HG02623 (cell line): ENCODE data around the gene KHK.

Experiments
- ATAC-seq: cut with Tn5 transposase; IDR thresholded peaks from one replicate; pipeline ENCODE4 v1.9.1; 2021; ENCODE audit warnings: moderate library complexity; ENCODE audit not compliant: unreplicated experiment

KHK gene

DNA sequence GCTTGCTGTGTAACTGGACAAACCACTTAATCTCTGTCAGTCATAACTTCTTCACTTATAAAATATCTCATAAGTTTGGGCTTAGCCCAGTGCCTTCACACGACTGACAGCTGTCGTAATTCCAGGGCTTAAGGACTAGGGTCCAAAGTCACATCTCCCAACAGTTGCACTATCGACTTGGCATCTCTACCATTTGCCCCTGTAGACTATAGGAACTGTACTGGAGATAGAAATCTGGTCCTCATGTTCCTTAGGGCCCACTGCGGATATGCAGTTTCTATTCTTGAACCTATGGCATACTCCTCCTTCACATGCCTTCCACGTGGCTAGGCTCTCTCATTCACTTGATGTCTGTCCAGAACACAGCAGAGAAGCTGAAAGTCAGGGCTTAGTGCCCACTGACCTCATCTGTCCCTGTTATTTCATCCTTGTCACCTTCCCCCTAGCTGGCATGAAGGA lies 39.7 kb downstream of the KHK start:
- no peak for ATAC-seq

DNA sequence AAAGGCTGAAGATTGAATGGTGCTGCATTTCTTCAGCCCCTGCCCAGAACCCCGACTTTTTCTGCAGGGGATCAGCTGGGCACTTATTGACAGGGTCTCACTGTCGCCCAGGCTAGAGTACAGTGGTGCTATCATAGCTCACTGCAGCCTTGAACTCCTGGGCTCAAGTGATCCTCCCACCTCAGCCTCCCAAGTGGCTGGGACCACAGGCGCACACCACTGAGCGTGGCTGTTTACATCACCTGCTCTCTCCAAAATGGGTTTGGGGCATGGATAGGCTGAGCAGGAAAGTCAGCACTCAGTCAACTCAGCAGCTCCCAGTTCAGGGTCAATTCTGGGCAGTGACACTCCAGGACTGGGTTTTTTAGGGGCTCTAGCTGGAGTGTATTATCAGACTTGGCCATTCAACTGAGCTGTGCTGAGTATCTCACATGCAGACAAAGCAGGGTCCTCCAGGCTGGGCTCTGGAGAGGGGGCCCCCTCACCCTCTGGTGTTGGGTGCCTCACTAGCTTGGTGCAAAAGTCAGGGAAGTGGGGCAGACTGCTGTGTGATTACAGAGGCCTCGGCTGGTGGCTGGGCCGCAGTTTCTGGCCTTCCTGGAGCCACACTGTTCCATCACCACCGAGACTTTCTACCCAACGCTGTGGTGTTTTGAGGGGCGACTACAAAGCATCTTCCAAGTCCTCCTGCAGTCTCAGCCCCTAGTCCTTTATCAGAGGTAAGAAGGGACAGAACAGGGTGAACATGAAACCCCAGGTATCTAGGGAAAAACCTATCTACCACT lies 41.5 kb downstream of the KHK start:
- ATAC-seq, result no peak

- ATAC-seq, result no peak
Observed at GRCh38 chr2:27128668-27129571, 42.3 kb downstream of the KHK start.

DNA sequence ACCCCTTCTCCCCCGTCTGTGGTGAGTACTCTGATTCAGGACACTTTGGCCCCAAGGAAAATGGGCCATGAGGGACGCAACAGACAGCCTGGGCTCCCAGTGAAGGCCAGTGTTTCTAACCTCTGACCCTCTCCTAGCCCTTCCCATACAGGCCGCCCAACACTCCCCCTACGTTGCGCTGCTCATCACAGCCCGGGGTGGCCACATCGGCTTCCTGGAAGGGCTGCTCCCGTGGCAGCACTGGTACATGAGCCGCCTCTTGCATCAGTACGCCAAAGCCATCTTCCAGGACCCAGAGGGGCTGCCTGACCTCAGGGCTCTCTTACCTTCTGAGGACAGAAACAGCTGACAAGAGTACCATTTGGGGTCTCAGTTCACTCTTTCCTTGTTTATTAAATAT lies 43.8 kb downstream of the KHK start:
- no peak for ATAC-seq

DNA sequence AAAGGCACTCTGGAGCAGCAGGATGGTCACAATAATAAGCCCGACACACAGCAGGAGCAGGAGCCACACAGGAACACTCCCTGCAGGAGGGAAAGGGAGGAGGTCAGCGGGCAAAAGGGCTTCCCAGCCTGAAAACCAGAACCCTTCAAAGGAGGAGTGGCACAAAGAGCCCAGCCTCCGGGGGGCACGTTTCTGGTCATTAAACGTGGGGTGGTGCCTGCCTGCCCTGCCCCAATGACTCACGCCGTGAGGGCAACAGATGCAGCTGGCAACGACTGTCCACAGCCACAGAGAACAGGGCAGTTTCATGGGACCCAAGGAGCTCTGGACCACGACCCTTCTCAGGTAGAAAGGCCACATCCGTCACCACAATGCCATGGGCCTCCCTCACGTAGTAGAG lies 44.9 kb downstream of the KHK start:
- ATAC-seq, result no peak

GRCh38 chr2:27133195-27133875 lies 46.8 kb downstream of the KHK start:
- ATAC-seq, result no peak

DNA sequence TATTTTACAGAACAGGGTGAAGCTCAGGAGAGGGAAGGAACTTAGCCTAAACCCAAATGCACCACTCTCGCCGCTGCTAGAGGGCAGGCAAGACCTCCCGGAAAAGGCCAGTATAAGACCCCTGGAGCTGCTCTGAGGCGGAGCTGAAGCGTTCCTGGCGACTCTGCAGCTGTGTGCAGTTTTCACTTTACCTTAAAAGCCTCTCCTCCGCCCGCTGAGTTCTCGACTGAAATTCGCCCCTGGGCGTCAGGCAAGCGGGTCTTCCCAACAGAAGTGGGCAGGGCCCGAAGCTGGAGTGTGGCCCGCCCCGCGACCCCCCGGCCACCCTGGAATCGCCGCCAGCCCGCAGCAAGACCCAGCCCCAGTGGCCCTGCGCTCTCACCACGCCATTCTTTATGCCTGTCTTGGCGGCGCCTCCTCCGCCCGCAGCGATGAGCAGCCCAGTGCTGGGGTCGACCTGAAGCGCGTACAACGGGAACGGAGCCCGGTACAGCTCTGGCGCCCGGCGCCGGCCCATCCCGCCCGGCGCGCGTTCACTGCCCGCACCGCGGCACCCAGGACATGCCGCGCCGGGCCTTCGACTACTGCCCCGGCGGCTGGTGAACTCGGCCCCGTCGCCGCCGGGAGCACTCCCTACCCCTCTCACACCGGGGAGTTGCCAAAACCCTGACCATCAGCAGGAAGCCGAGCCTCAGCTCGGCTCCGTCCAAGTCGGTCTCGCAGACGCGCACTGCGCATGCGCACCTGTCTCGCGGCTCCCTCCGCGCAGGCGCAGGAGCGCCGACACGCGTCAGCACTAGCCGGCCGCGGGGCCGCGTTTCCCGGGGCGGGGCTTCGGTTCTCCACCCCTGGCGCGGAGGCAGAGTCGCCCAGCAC lies 47.6 kb downstream of the KHK start, which contains the start of gene PREB:
Gene PREB (minus strand): TSS at position 732 of the 876 bp plus-strand sequence. CDS start 215 bp downstream, at position 517.
- ATAC-seq, result peak; percentile 86

- no peak for ATAC-seq
Observed at GRCh38 chr2:27134781-27135477, 48.4 kb downstream of the KHK start.

DNA sequence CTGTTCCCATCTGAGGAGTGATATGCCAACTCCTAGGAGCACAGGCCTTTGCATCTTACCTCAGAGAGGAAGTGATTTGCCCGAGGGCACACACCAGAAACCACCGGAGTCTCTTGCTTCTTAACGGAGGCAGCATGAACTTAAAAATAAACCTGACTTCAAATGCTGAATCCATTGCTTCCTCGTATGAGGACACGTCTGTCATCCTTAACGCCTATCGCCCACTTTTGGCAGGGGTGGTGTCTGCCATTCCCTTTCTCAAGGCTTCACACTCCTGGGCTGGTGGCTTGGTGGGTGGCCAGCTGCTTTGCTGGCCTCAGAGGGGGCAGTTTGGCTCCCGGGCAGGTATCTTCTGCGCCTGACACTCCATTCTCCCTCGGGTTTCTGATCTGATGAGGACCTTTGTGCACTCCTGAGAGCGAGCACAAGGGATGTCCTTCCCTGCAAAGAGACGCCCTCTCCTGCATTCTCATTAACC lies 48.9 kb downstream of the KHK start:
- ATAC-seq, result no peak

DNA sequence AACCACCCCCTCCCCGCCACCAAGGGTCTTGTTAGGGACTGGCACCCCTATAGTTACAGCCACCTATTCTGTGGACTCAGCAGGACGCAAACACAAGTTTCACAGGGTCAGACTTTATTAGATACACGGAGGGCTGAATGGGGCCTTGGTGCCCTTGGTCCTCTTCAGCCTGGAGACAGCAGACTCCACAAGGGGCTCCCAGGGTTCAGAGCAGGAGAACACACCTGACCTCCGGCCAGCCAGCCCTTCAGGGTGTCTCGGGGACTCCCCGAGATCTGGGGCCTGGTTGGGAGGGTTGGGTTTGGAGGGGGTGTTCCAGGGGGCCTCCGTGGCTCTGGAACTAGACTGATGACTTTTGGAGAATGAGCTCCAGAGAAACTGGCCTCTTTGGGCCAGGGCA lies 50.2 kb downstream of the KHK start:
- no peak for ATAC-seq

DNA sequence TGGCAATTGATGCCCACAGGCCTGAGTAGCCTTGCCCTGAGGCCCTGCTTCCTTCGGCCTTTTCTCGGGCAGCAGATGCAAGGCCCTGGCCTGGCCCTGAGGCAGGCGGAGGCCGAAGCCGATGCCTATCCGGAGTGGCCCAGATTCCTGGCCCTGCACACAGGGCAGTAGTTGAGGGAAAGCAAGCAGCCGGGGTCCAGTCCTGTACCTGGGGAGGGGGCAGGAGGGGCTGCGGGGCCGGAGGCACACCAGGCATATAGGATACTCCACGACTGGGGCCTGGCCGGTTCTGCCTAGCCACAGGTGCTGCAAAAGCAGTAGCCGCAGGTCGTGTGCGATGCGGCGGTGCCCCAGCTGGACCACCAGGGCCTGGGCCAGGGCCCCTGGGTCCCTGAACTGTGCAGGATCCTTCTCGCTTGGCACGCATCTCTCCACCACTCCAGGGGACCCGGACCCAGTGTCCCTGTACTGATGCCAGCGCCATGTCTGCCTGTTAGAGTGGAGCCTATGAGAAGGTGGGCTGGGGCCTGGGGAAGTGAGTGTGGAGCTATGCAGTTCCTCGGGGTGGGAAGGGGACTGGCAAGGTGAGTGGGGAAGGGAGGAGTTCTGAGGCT lies 50.9 kb downstream of the KHK start:
- no peak for ATAC-seq

DNA sequence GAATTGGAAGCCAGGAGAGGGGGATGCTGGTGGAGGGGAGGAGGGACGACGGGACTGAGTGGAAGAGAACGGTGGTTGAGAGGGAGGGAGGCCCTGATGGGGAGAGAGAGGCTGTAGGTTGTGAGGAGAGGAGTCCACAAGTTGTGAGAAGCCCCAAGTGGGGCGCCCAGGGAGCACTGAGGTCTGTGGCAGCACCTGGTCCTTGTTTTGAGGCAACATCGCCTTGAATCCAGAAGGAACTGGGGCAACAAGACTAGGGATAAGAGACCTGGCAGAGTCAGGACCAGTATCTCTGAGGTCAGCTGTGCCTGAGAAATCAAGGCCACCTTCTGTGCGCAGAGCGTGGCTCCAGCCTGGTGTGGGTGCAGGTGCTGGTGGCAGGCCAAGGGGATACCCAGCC lies 51.5 kb downstream of the KHK start:
- no peak for ATAC-seq

DNA sequence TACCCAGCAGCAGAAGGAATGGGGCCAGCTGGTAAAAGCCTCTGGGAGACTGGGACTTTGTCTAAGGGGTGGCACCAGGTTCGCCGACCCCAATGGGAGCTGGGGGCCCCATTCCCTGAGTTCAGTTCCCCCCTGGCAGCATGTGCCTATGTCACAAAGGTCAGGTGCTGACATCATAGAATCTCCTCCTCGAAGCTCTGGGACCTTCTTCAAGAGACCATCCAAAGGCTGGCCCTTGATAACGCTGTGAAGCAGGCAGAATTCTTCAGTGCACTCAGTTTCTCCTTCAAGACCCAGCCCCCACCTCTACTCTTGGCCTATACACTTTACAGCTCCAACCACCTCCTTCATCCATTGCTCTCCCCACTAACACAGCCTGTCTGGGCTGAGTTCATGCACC lies 52.7 kb downstream of the KHK start, which contains the start of gene PRR30:
Gene PRR30 (minus strand): TSS at position 101 of the 400 bp plus-strand sequence. CDS start 1,081 bp downstream, outside the sequence.
- no peak for ATAC-seq

GRCh38 chr2:27143285-27143684 lies 56.7 kb downstream of the KHK start:
- no peak for ATAC-seq

- no peak for ATAC-seq
Observed at GRCh38 chr2:27145682-27146081, 59.1 kb downstream of the KHK start.

GRCh38 chr2:27147935-27148334 lies 61.4 kb downstream of the KHK start:
- ATAC-seq, result no peak

DNA sequence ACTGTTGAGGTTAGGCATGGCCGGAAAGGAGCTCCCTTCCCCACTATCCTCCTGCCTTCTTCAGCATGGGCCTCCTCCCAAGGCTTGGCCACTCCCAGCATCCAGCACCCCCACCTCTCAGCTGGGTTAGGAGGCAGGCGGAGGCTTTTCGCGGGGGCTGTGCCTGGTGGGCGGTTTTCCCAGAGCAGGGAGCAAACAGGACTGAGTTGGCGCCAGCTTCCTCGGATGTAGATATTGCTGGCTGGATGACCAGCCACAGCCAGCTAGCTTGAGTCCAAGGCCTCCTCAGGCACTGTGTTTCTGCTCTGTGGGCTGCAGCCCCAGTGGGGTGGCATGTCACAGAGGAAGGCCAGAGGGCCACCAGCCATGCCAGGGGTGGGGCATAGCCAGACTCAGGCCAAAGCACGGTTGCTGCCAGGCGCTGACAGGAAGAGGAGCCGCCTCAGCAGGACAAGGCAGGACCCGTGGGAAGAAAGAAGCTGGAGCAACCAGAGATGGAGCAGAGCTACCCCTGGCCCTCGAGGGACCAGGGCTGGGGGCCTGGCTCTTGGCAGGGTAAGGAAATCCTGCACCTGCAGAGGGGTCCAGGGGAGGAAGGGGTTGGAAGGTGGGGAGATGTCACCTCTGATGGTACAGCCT lies 62.3 kb downstream of the KHK start, which contains the start of gene TCF23:
Gene TCF23 (plus strand): TSS at position 204 of the 639 bp plus-strand sequence. CDS start 130 bp downstream, at position 334.
- no peak for ATAC-seq
